Transverse colon (tissue), 4 donors: ENCODE data around the gene APMAP. TPM values are rescaled to one million over a fixed set of nuclear protein-coding genes. Genes with fewer than 3 reads are reported as not detected.
"Not testable (repeated sequence)": the region's sequence is repeated elsewhere in the genome, so short reads cannot be mapped to it uniquely, and the experiment has no call there.

Experiments
- DNase-seq: peaks from one replicate; pipeline ENCODE4 v3.0.0-alpha.2; 2019
- H3K27ac ChIP-seq, 4 donors: fragments of 200-600 bp; sonication (generic); 2 replicates each; pipeline ENCODE4 v1.5.1; 2016 to 2018; ENCODE audit warnings: inconsistent platforms in 4 of 4
- H3K27me3 ChIP-seq: fragments of 200-600 bp; sonication (generic); 2 replicates; pipeline ENCODE4 v1.5.1; 2017; ENCODE audit warnings: inconsistent platforms
- H3K36me3 ChIP-seq, 4 donors: fragments of 200-600 bp; sonication (generic); 2 replicates each; pipeline ENCODE4 v1.5.1; 2017 to 2019; ENCODE audit warnings: inconsistent platforms in 4 of 4
- H3K4me1 ChIP-seq, 4 donors: fragments of 200-600 bp; sonication (generic); 2 replicates each; pipeline ENCODE4 v1.5.1; 2017 to 2020; ENCODE audit warnings: inconsistent platforms in 4 of 4
- H3K4me3 ChIP-seq, 4 donors: fragments of 200-600 bp; sonication (generic); 1 replicate in 1 of 4; 2 replicates in 3 of 4; pipeline versions ENCODE4 v1.5.1 to v1.6.1; 2017 to 2019; ENCODE audit warnings: inconsistent platforms in 4 of 4
- H3K9me3 ChIP-seq, 2 donors: fragments of 200-600 bp; sonication (generic); 2 replicates each; pipeline ENCODE4 v1.5.1; 2017 to 2019; ENCODE audit warnings: inconsistent platforms in 2 of 2
- CTCF ChIP-seq, 5 experiments: fragments of 200-600 bp in 3 of 5; fragments of 450-650 bp in 2 of 5; sonication (generic) in 3 of 5; IDR thresholded peaks; 1 replicate in 2 of 5; 2 replicates in 3 of 5; pipeline ENCODE4 v1.5.1; 2016 to 2017; ENCODE audit warnings: antibody characterized with exemption in 5 of 5, inconsistent platforms in 3 of 5, mild to moderate bottlenecking in 2 of 5, moderate library complexity in 1 of 5
- EP300 ChIP-seq: sonication (generic); formaldehyde crosslinking; IDR thresholded peaks from one replicate; pipeline ENCODE4 v1.6.1; 2017; ENCODE audit warnings: antibody characterized with exemption, low read depth
- POLR2A ChIP-seq: fragments of 450-650 bp; IDR thresholded peaks from one replicate; pipeline ENCODE4 v1.6.1; 2016; ENCODE audit warnings: antibody characterized with exemption, mild to moderate bottlenecking, moderate library complexity
- POLR2AphosphoS5 ChIP-seq, 3 donors: sonication (generic); formaldehyde crosslinking; IDR thresholded peaks; one replicate each; pipeline ENCODE4 v1.6.1; 2016; ENCODE audit warnings: antibody characterized with exemption in 3 of 3
- WGBS, 2 donors: methylation state at CpG; one replicate each; pipeline ENCODE4 v1.1.5; 2018; ENCODE audit warnings: low coverage in 1 of 2; 5-methylcytosine and 5-hydroxymethylcytosine counted together
- in situ Hi-C, 4 donors: fragments of 200-750 bp; cut with MboI; loops; one replicate each; pipeline versions ENCODE4 v1.15.0 to v1.15.1; 2017; ENCODE audit warnings: low sequenced_read_pairs in 3 of 4, low pct_ligation_motif_present in 1 of 4, low pct_unique_long_range_greater_than_20kb in 1 of 4
- intact Hi-C: fragments of 100-400 bp; cut with DNase I; formaldehyde crosslinking; loops from one replicate; pipeline ENCODE4 v1.15.1; 2023; ENCODE audit warnings: low total_unique reads
- total RNA-seq, 4 donors: library from RNA; depleted of rRNA; stranded (reverse); fragments of >200 nt; gene quantifications; one replicate each; pipeline ENCODE4 v1.1.0, GENCODE V29; 2016

APMAP gene
- total RNA-seq, 4 donors from 2014 or later: 14.9 to 88.6 (median 50.2) TPM

- WGBS, 2 donors: 84 to 100% methylated on average over 1 of the region's 1 CpG
- in situ Hi-C loops (loop anchor here in 1 of 4 donors (25.0 kb wide), 1 partner anchor 159 kb away; no protein-coding TSS in a partner anchor), intact Hi-C loops (no loop called here)
- no peak for DNase-seq
- TF ChIP-seq POLR2AphosphoS5 (IDR thresholded peaks at IDR 0.05): no peak
- H3K4me3 ChIP-seq: no peak overlapping the region
- no peaks in the 10 kb centered on the region for H3K9me3 ChIP-seq
- peaks cover 0 to 22% (median 6%) of the 10 kb centered on the region in 4 donors for H3K4me1 ChIP-seq
- H3K27ac ChIP-seq: no peak overlapping the region
- no peaks in the 10 kb centered on the region for H3K27me3 ChIP-seq
- peaks cover 0 to 10% (median 4%) of the 10 kb centered on the region in 4 donors for H3K36me3 ChIP-seq
Measured at GRCh38 chr20:25003002-25003401, 10.5 kb upstream of the APMAP start.

GRCh38 chr20:25001323-25001722 lies 8.8 kb upstream of the APMAP start:
- WGBS, 2 donors: 92 to 95% methylated on average over 3 to 4 of the region's 4 CpGs
- intact Hi-C loops, H3K4me3 ChIP-seq, DNase-seq, H3K27me3 ChIP-seq, H3K36me3 ChIP-seq, H3K9me3 ChIP-seq: not testable (repeated sequence)
- Histone ChIP-seq H3K4me1 (peaks cover 0 to 22% (median 6%) of the 10 kb centered on the region in 4 donors), H3K27ac (peak overlapping the region in 1 of 4 donors; percentile 60)
- in situ Hi-C loops: loop anchor here in 1 of 4 donors (25.0 kb wide), 1 partner anchor 161 kb away; no protein-coding TSS in a partner anchor

GRCh38 chr20:25000268-25000801 lies 7.8 kb upstream of the APMAP start:
- H3K27me3 ChIP-seq: no peaks in the 10 kb centered on the region
- peak; percentile 38 for DNase-seq
- 26 to 83% methylated on average over 1 to 4 of the region's 4 CpGs for WGBS, 2 donors
- H3K9me3 ChIP-seq: no peaks in the 10 kb centered on the region
- intact Hi-C loops (no loop called here), in situ Hi-C loops (loop anchor here in 1 of 4 donors (25.0 kb wide), 1 partner anchor 162 kb away; no protein-coding TSS in a partner anchor)
- no peak overlapping the region for H3K4me3 ChIP-seq
- peak overlapping the region in 3 of 4 donors; percentile 29 to 60 (median 31) for H3K27ac ChIP-seq
- TF ChIP-seq EP300 (no peak), POLR2A (no peak), CTCF (IDR thresholded peaks at IDR 0.05) (peak in 1 of 5 experiments; percentile 7), POLR2AphosphoS5 (IDR thresholded peaks at IDR 0.05) (peak; percentile 55 to 69 (median 62))
- peaks cover 0 to 23% (median 2%) of the 10 kb centered on the region in 4 donors for H3K4me1 ChIP-seq
- H3K36me3 ChIP-seq: peaks cover 0 to 9% (median 0%) of the 10 kb centered on the region in 4 donors

GRCh38 chr20:24999568-24999967 lies 7.0 kb upstream of the APMAP start:
- TF ChIP-seq EP300: no peak
- no peak for TF ChIP-seq POLR2A
- no peak for TF ChIP-seq POLR2AphosphoS5 (IDR thresholded peaks at IDR 0.05)
- no peak for TF ChIP-seq CTCF (IDR thresholded peaks at IDR 0.05)
- no peaks in the 10 kb centered on the region for H3K9me3 ChIP-seq
- no peak overlapping the region for H3K4me3 ChIP-seq
- peak; percentile 3 for DNase-seq
- H3K27ac ChIP-seq: peak overlapping the region in 3 of 4 donors; percentile 30 to 60 (median 38)
- H3K4me1 ChIP-seq: peaks cover 0 to 21% (median 2%) of the 10 kb centered on the region in 4 donors
- H3K36me3 ChIP-seq: peaks cover 0 to 9% (median 0%) of the 10 kb centered on the region in 4 donors
- in situ Hi-C loops (loop anchor here (5.0 to 25.0 kb wide), 8 partner anchors 63 to 413 kb away; partner anchors contain the start of genes ENTPD6 (in 2 of the 4), ABHD12 (in 1 of the 4) and GINS1 (in 1 of the 4)), intact Hi-C loops (loop anchor here (10.0 kb wide), 1 partner anchor 405 kb away; the partner anchor contains the start of gene GINS1)
- 83 to 90% methylated on average over 1 to 4 of the region's 4 CpGs for WGBS, 2 donors
- H3K27me3 ChIP-seq: no peaks in the 10 kb centered on the region
